GM13977 (cell line): Measurements from ENCODE around the gene WDR48.
"Not testable (repeated sequence)": the region's sequence is repeated elsewhere in the genome, so short reads cannot be mapped to it uniquely, and the experiment has no call there.

Source experiments
- DNase-seq: peaks from one replicate; pipeline ENCODE4 v3.0.0; 2012; ENCODE audit warnings: low spot score
- CTCF ChIP-seq: IDR thresholded peaks from 2 replicates; pipeline ENCODE4 v1.5.1; 2012; ENCODE audit warnings: mild to moderate bottlenecking, control low read depth; ENCODE audit not compliant: insufficient read depth; ENCODE audit errors: extremely low read depth, missing control alignments
- in situ Hi-C: fragments of 300-500 bp; cut with MboI; formaldehyde crosslinking; loops from one replicate; pipeline ENCODE4 v1.12.0; 2022; ENCODE audit warnings: low sequenced_read_pairs, low pct_unique_long_range_greater_than_20kb, mixed read lengths, inconsistent platforms; ENCODE audit not compliant: unreplicated experiment

Gene WDR48

GRCh38 chr3:39028546-39028945, 23.3 kb upstream of the WDR48 start:
- TF ChIP-seq CTCF: no peak
- no peak for DNase-seq
- in situ Hi-C loops: no loop called here

GRCh38 chr3:39029556-39029955, 22.3 kb upstream of the WDR48 start:
- in situ Hi-C loops: no loop called here
- DNase-seq: no peak
- TF ChIP-seq CTCF: no peak

- in situ Hi-C loops: no loop called here
- DNase-seq: no peak
- no peak for TF ChIP-seq CTCF
Measured at GRCh38 chr3:39038165-39038564, 13.7 kb upstream of the WDR48 start.

GRCh38 chr3:39050029-39050428, 1.8 kb upstream of the WDR48 start:
- TF ChIP-seq CTCF: no peak
- in situ Hi-C loops: no loop called here
- DNase-seq: no peak

- TF ChIP-seq CTCF: no peak
- peak; percentile 32 for DNase-seq
Measured at GRCh38 chr3:39052583-39052982, 767 bp downstream of the WDR48 start.

GRCh38 chr3:39053696-39054095, 1.9 kb downstream of the WDR48 start:
- no peak for DNase-seq
- TF ChIP-seq CTCF: no peak
- in situ Hi-C loops: no loop called here

More at GRCh38 chr3:39052583-39052982, 767 bp downstream of the WDR48 start:
- in situ Hi-C loops: no loop called here

GRCh38 chr3:39056151-39056550, 4.3 kb downstream of the WDR48 start:
- DNase-seq: no peak
- no peak for TF ChIP-seq CTCF
- in situ Hi-C loops: no loop called here

- DNase-seq, in situ Hi-C loops: not testable (repeated sequence)
Measured at GRCh38 chr3:39061228-39061627, 9.4 kb downstream of the WDR48 start.
